ENCODE data around the gene SCUBE2.

SCUBE2 gene

DNA sequence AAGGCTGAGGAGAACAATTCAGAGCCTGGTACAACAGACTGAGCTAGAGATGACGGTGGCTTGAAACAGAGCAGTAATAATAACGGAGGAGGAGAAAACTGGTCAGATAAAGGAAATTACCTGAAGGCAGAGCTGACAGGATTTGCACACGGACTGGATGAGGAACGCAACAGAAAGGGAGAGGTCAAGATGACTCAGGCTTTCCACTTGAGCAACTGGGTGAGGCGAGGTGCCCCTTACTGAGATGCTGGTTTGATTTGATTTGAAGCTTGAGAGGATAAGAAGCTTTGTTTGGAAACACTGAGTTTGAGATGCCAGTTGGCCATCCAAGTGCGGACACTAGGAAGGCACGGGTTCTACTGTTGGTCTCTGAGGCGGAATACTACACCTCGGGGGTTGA, 52.2 kb downstream of the SCUBE2 start:
- H3K4me3 ChIP-seq (replicated peaks; ENCODE audit: low read depth, low read length): no peak overlapping the region
- TF ChIP-seq, protein P1, sequence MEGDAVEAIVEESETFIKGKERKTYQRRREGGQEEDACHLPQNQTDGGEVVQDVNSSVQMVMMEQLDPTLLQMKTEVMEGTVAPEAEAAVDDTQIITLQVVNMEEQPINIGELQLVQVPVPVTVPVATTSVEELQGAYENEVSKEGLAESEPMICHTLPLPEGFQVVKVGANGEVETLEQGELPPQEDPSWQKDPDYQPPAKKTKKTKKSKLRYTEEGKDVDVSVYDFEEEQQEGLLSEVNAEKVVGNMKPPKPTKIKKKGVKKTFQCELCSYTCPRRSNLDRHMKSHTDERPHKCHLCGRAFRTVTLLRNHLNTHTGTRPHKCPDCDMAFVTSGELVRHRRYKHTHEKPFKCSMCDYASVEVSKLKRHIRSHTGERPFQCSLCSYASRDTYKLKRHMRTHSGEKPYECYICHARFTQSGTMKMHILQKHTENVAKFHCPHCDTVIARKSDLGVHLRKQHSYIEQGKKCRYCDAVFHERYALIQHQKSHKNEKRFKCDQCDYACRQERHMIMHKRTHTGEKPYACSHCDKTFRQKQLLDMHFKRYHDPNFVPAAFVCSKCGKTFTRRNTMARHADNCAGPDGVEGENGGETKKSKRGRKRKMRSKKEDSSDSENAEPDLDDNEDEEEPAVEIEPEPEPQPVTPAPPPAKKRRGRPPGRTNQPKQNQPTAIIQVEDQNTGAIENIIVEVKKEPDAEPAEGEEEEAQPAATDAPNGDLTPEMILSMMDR (IDR thresholded peaks at IDR 0.05; ENCODE audit: low read depth, low read length, missing control alignments): no peak
- no peak for DNase-seq (ENCODE audit: extremely low read depth, low read depth)

DNA sequence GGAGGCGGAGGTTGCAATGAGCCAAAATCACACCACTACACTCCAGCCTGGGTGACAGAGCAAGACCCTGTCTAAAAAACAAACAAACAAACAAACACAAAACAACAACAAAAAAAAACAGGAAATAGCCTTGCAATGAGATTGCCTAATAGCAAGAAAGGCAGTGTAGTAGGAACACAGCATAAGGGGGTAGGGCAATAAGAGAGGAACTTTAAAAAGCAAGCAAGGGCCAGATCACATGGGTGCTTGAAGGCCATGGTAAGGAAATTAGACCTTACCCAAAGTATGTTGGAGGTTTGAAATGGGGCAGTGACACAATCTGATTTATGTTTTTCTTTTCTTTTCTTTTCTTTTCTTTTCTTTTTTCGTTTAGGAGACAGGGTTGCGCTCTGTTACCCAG, 52.9 kb downstream of the SCUBE2 start:
- TF ChIP-seq, protein P1 (IDR thresholded peaks at IDR 0.05; ENCODE audit: low read depth, low read length, missing control alignments): no peak
- no peak for DNase-seq (ENCODE audit: extremely low read depth, low read depth)
- no peak overlapping the region for H3K4me3 ChIP-seq (replicated peaks; ENCODE audit: low read depth, low read length)

DNA sequence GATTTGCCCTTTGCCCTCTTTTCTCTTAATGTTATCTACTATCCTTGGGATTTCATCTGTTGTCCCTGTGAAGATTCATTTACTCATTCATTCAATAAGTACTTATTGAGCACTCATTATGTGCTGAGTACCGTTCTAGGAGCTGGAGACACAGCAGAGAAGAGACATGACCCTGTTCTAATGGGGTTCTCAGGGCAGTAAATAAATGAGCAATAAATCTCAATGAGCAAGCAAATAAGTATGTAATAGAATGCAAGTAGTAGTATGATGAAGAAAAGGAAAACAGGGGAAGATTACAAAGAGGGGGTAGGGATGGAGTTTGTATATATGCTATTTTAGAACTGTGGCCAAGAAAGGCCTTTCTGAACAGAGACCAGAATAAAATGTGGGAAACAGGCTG, 53.4 kb downstream of the SCUBE2 start:
- H3K4me3 ChIP-seq (replicated peaks; ENCODE audit: low read depth, low read length): no peak overlapping the region
- DNase-seq (ENCODE audit: extremely low read depth, low read depth): no peak
- TF ChIP-seq, protein P1 (IDR thresholded peaks at IDR 0.05; ENCODE audit: low read depth, low read length, missing control alignments): no peak

DNA sequence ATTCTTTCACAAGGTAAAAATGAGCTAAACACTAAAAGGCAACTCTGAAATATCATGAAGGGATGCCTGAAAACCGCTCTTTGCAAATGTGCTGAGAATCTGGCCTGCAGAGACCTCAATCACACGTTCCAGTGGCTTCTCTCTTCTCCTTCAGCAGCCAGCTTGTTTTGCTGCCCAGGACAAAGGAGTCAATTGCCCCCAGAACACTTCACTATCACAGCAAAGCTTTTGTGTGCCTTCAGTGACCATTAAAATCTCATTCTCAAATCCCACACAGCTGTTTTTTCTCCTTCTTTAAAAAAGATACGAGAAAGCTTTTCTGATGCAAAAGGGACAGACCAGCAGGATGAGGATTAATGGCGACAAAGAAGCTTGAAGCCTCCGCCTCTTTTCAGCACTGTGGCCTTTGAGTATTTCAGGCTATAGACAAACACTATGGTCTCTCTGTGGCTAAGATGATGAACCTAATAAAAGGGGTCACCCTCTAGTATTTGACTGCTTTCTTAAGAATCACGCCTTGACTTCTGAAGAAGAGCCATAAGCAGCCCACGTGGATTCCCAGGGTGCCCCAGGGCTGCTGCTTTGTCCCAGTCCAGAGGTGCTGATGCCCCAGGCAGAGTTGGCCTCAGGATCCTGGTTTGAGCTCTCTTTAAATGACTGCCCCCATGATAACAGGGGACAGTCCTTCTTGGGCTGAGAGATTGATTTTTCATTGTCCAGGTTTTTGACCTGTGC, 54.2 kb downstream of the SCUBE2 start:
- H3K4me3 ChIP-seq (replicated peaks; ENCODE audit: low read depth, low read length): no peak overlapping the region
- DNase-seq (ENCODE audit: extremely low read depth, low read depth): no peak
- TF ChIP-seq, protein P1 (IDR thresholded peaks at IDR 0.05; ENCODE audit: low read depth, low read length, missing control alignments): no peak

DNA sequence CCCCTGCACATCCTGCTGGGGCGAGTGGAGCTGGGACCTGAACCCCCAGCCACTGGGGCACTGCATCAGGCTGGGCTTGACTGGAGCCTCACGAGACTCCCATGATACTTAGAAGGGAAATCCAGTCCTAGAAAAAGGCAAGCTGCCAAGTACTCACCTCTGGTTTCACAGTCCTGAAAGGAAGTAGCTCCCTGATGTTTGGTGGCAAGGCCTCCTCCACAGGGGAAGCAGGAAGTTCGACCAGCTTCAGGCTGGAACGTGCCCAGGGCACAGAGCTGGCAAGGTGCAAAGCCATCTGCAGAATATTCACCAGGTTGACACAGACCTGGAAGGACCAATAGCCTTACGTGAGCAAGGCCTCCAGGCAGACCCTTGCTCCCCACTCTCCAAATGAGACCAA, 60.8 kb downstream of the SCUBE2 start:
- no peak overlapping the region for H3K4me3 ChIP-seq (replicated peaks; ENCODE audit: low read depth, low read length)
- TF ChIP-seq, protein P1 (IDR thresholded peaks at IDR 0.05; ENCODE audit: low read depth, low read length, missing control alignments): no peak
- no peak for DNase-seq (ENCODE audit: extremely low read depth, low read depth)

DNA sequence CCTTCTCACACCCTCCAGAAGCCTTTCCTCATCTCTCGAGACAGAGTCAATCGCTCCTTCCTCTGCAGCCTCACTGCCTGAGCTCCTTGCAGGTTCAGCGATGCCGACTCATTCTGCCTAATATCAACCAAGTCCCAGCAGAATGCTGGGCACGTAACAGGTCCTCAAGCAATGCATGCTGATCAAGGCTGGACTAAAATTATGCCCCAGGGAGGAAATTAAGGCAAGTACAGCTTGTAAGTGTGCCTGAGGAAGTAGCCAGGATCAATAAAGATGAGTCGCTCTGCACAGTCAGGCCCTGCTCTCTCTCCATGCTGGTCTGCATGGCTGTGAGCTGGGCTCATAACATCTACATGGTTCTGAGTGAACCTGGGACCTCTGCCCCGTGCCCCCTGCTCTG, 62.0 kb downstream of the SCUBE2 start:
- TF ChIP-seq, protein P1 (IDR thresholded peaks at IDR 0.05; ENCODE audit: low read depth, low read length, missing control alignments): no peak
- DNase-seq (ENCODE audit: extremely low read depth, low read depth): no peak
- no peak overlapping the region for H3K4me3 ChIP-seq (replicated peaks; ENCODE audit: low read depth, low read length)

DNA sequence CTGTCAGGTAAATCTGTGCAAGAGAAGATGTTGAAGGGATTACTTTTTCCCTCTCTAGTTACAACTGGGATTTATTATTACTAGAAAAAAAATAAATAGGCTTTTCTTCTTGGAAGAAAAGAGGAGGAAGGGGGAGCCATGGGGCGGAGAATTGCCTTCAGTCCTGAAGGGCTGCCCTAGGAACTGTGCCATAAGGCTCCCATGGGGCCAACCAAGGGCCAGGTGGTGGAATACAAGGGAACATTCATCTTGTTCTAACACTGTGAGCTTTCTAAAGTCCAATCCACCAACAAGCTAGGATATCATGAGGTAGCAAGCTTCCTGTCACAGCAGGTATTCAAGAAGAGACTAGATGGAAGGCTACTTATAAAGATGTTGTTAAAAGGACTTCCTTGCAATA, 62.8 kb downstream of the SCUBE2 start:
- DNase-seq (ENCODE audit: extremely low read depth, low read depth): no peak

More for the DNA sequence above, 62.8 kb downstream of the SCUBE2 start:
- H3K4me3 ChIP-seq (replicated peaks; ENCODE audit: low read depth, low read length): no peak overlapping the region
- TF ChIP-seq, protein P1 (IDR thresholded peaks at IDR 0.05; ENCODE audit: low read depth, low read length, missing control alignments): no peak
